ENCODE results near the gene ZNF556.
"Not testable (repeated sequence)": the region's sequence is repeated elsewhere in the genome, so short reads cannot be mapped to it uniquely, and the experiment has no call there.

Gene ZNF556

GRCh38 chr19:2853015-2853606 is 14.0 kb upstream of the ZNF556 start:
- DNase-seq (ENCODE audit: low spot score) = no peak

- DNase-seq (ENCODE audit: low spot score) = no peak
Observed at GRCh38 chr19:2854849-2855248, 12.3 kb upstream of the ZNF556 start.

DNA sequence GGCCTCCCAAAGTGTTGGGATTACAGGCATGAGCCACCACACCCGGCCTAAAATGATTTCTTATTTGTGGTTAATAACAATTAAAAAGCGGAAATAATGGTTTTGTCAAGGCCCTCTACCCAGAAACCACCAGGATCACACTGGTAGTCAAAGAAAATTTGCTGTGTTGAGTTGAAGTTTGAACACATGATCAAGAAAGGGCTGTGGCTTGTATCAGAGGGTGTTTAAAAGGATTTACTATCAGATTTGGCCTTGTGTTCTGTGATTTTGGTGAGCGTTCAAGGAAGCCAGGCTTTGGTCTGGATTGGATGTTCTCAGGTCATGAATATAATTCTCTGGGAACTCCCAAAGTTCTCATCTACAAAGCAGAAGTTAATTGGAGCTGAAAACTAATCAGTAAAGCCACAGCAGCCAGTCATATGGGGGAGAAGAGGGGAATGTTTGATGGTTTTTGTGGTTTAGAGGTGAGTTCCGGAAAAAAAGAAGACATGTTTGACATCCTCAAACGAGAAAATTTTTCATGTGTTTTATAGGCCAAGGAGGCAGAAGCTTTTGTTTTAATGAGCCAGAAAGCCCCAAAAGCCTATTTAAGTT is 10.6 kb upstream of the ZNF556 start:
- DNase-seq (ENCODE audit: low spot score) = no peak

GRCh38 chr19:2858864-2859263 is 8.3 kb upstream of the ZNF556 start:
- DNase-seq (ENCODE audit: low spot score) = no peak

DNA sequence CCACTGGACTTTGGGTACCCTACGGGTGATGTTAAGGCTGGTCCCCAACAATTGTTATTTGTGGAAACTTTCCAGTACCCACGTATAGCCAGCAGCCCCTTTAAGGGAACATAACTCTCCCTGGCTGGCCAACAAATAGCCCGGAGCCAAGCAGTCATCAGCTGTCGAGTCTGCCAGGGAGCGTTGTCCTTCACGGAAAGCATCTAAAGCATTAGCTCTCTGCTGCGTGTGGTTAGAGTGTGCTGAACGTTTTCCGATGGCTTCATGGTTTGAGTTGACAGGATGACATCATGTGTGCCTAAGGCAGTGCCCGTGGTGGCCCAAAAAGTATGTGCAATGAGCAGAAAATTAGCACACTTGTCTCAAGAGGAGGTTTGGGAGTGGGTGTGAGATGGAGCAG is 3.3 kb upstream of the ZNF556 start:
- DNase-seq (ENCODE audit: low spot score) = no peak

GRCh38 chr19:2865334-2866100 is 1.6 kb upstream of the ZNF556 start:
- DNase-seq (ENCODE audit: low spot score) = no peak

- no peak for DNase-seq (ENCODE audit: low spot score)
Observed at GRCh38 chr19:2866495-2867024, 575 bp upstream of the ZNF556 start.

DNA sequence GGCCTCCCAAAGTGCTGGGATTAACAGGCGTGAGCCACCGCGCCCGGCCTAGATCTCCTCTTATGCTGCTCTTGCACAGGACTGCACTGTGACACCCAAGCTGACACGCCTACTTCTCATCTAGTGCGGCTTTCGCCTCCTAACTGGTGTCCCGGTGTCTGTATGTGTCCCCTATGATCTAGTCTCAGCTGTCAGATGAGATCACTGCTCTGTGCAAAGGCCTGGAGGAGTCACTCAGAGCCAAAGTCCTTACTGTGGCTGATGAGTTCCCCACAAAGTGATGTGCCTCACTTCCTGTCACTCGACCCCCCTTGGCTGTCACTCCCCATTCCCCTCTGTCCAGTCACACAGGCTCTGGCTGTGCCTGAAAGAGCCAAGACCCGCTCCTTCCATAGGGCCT is 2.5 kb downstream of the ZNF556 start:
- DNase-seq (ENCODE audit: low spot score) = no peak

DNA sequence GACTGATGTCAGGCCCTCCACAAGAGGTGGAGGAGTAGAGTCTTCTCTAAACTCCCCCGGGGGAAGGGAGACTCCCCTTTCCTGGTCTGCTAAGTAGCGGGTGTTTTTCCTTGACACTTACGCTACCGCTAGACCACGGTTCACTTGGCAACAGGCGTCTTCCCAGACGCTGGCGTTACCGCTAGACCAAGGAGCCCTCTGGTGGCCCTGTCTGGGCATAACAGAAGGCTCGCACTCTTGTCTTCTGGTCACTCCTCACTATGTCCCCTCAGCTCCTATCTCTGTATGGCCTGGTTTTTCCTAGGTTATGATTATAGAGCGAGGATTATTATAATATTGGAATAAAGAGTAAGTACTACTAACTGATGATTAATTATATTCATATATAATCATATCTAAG is 5.0 kb downstream of the ZNF556 start:
- DNase-seq (ENCODE audit: low spot score) = not testable (repeated sequence)

GRCh38 chr19:2877398-2878331 is 10.5 kb downstream of the ZNF556 start:
- no peak for DNase-seq (ENCODE audit: low spot score)

GRCh38 chr19:2883686-2884439 is 16.7 kb downstream of the ZNF556 start:
- no peak for DNase-seq (ENCODE audit: low spot score)

DNA sequence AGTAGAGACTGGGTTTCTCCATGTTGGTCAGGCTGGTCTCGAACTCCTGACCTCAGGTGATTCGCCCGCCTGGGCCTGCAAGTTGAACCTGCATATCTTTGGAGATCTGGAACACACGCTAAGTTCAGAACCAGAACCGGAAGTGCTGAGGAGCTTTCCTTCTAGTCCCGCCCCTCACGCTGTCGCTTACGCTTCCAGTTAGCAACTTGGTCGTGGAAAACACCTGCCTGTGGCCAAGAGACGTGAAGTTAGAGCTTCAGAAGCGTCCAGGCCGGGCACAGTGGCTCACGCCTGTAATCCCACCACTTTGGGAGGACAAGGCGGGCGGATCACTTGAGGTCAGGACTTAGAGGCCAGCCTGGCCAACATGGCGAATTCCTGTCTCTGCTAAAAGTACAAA is 18.6 kb downstream of the ZNF556 start:
- no peak for DNase-seq (ENCODE audit: low spot score)

DNA sequence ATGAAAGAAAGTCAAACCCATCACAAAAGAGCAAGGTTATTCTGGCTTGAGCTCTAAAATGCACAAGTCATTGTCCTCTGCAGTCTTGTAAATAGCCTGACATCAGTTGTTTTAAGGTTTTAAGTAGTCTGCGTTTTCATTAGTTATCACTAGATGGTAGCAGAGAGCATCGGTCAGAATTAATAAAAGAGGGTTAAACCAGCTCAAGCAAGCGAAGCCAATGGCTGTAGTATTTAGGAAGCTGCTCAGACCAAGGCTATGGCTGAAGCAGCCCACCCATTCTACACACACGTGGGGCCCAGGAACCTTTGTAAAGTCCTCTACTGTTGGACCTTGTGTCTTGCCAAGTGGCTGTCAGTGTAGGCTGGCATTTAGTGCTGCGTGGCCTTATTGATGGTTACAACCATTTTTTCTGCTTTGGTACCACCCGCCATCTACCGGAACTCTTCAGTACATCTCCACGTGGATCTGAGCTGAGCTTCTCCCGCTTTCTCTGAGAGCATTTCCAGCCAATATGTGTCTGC is 20.3 kb downstream of the ZNF556 start:
- DNase-seq (ENCODE audit: low spot score) = peak; percentile 60

DNA sequence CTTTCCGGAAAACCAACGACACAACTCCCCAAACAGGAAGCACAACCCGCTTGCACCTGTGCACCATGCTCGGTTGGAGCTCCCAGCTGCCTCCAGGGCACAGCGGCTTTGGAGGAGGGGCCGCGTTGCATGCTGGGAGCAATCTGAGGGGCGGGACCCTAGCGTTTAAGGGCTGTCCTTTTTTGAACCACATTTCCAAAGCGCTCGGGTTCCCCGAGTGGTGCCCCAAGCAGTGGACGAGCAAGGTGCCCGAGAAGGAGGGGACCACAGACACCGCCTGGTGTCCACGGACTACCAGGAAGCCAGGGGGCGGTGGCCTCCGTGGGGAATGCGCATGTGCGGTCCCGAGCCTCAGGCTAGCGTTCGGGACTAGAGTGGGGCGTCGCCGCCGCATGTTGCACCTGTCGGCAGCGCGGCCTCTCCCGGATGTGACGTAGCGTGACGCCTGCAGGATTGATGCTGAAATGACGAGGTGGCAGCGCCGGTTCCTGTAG is 21.6 kb downstream of the ZNF556 start:
- no peak for DNase-seq (ENCODE audit: low spot score)

DNA sequence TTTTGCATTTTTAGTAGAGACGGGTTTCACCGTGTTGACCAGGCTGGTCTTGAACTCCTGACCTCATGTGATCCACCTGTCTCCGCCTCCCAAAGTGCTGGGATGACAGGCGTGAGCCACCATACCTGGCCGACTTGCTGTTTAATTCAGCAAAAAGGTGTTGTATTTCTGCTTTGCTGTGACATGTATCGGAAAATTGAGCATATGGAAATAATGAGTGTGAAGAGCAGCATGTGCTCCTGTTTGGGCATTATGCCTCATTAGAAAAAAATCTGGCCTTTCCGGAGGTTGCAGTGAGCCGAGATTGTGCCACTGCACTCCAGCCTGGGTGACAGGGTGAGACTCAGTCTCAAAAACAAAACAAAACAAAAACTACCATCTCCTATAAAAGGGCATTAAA is 23.4 kb downstream of the ZNF556 start:
- DNase-seq (ENCODE audit: low spot score) = not testable (repeated sequence)

DNA sequence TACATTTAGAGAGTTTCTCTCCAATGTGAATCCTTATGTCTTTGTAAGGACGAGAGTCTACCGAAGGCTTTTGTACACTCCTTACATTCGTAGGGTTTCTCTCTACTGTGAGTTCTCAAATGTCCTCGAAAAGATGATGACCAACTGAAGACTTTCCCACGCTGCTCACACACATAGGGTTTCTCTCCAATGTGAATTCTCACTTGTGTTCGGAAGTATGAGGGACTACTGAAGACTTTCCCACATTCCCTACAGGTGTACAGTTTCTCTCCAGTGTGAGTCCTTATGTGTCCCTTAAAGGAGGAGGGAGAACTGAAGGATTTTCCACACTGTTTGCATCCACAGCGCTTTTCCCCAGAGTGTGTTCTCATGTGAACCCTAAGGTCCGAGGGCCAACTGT is 29.6 kb downstream of the ZNF556 start:
- no peak for DNase-seq (ENCODE audit: low spot score)

DNA sequence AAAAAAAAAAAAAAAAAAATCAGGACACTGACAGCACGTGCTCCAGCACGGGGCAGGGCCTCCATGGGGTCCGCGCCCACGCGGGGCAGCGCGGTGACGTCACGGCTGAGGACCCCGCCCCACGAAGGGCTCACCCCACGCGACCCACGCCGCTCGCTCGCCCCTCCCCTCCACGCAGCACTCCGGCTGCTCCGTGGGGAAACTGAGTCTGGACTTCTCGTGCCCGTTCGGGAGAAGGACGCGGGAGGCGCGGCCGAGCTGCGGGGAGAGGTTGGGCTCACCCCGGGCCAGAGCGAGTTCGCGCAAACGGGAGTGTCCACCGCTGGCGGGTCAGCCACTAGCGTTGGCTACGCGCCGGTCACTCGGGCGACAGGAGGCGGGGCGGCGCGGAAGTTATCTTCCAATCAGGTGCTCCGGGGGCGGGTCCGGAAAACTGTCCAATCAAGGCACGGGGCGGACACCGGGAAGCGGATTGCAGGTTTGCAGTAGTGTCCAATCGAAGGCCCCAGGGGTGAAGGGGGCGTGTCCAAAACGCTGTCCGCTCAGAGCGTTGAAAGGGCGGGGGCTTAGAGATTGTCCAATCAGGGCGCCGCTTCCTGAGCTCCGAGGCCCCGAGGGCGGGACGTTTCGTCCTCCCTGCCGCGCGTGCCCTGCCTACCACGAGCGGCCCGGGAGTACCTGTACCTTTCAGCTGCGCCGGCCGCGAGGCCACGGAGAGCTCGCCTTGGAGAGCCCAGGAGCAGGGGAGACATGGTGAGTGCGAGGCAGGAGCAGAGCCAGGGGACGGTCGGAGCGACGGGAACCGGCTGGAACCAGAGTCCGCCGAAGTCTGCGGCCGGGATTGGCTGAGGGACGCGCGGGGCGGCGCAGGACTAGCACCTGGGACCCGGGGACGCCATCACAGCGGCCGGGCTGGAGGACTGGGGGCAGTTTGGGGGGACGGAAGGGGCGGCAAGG is 33.4 kb downstream of the ZNF556 start, which contains the start of gene ZNF57:
Gene ZNF57, plus strand, starts transcription at position 633 of the 957 bp plus-strand sequence. Its CDS starts 118 bp downstream, at position 751.
- DNase-seq (ENCODE audit: low spot score) = peak; percentile 97

DNA sequence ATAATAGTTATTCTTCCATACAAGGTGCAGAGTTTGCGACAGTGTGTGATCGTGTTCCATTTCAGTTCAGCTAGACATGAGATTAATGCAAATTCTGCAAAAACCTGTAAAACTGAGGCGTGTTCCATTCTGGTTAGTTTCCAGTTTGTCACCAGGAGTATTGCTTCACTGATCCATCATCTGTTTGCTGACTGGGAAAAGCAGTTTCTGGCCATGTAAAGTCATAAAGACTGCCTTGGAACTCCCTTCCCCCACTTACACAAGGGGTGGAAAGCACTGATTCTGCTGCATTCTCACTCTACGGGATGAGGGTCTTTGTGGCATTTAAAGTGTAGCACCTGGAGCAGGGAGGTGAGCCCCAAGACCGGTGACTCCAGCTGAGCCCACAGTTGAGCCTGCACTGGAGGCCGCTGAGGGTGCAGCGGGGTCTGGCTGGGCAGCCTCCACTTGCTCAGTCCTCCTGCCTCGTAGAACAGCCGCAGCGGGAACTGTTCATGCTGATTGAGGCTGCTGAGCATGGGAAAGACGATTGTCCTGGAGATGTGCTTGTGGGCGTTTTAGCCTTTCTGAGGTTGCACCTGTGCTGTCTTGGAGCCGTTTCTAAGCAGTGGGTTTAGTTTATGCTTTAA is 35.6 kb downstream of the ZNF556 start:
- no peak for DNase-seq (ENCODE audit: low spot score)

- not testable (repeated sequence) for DNase-seq (ENCODE audit: low spot score)
Observed at GRCh38 chr19:2903326-2903725, 36.2 kb downstream of the ZNF556 start.
